Ureter (tissue), 1 donor: ENCODE measurements around the gene TBC1D22A. TPM values are rescaled to one million over a fixed set of nuclear protein-coding genes. Genes with fewer than 3 reads are reported as not detected.
"Not testable (repeated sequence)": the region's sequence is repeated elsewhere in the genome, so short reads cannot be mapped to it uniquely, and the experiment has no call there.

ENCODE experiments used
- DNase-seq: peaks from one replicate; pipeline ENCODE4 v3.0.0-alpha.2; 2020; ENCODE audit warnings: low spot score
- total RNA-seq: library from RNA; stranded (reverse); gene quantifications from one replicate; pipeline ENCODE4 v1.2.4, GENCODE V29; 2023
- donor health status: DM: yes; HTN: yes; CAD: no.

Gene TBC1D22A
- total RNA-seq, 1 donor from 2014 or later, result 32.6 TPM

DNA sequence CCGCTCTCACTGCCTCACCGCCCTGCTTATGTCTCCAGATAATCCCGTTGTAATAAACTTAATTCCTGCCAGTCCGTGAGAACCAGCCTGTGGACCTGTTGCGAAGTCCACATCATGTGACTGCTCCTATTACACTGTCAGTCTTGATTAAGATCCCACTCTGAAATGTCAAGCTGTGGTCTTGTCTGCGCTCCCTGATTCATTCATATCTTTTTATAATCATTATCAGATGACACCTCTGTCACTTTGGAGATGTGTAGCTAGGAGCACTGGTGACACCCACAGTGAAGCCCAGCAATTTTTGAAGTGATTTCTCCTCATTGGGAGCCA, 377.3 kb downstream of the TBC1D22A start:
- no peak for DNase-seq

DNA sequence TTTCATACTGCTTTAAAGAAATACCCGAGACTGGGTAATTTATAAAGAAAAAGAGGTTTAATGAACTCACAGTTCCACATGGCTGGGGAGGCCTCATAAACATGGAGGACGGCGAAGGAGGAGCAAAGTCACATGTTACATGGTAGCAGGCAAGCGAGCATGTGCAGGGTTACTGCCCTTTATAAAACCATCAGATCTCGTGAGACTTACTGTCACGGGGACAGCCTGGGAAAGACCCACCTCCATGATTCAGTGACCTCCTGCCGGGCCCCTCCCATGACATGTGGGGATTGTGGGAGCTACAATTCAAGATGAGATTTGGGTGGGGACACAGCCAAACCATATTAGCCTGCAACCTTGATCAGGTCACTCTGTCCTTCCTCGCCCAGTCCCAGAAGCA, 378.5 kb downstream of the TBC1D22A start:
- DNase-seq, result not testable (repeated sequence)

DNA sequence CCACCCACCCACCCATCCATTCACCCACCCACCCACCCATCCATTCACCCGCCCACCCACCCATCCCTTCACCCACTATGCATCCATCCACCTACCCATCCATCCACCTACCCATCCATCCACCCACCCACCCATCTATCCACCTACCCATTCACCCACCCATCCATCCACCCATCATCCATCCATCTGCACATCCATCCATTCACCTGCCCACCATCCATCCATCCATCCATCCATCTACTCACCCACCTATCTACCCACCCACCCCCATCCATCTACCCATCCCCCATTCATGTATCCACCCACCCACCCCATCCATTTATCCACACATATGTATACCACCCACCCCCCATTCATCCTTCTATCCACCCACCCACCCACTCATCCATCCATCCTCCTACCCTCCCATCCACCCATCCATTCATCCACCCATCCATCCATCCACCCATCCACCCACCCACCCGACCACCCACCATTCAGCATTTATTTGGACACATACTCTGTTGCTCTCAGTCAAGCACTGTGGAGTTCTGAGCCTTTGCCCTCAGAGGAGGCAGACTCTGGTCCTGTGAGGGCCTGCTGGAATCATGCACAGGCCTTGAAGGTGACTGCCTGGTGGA, 380.1 kb downstream of the TBC1D22A start:
- DNase-seq, result no peak

DNA sequence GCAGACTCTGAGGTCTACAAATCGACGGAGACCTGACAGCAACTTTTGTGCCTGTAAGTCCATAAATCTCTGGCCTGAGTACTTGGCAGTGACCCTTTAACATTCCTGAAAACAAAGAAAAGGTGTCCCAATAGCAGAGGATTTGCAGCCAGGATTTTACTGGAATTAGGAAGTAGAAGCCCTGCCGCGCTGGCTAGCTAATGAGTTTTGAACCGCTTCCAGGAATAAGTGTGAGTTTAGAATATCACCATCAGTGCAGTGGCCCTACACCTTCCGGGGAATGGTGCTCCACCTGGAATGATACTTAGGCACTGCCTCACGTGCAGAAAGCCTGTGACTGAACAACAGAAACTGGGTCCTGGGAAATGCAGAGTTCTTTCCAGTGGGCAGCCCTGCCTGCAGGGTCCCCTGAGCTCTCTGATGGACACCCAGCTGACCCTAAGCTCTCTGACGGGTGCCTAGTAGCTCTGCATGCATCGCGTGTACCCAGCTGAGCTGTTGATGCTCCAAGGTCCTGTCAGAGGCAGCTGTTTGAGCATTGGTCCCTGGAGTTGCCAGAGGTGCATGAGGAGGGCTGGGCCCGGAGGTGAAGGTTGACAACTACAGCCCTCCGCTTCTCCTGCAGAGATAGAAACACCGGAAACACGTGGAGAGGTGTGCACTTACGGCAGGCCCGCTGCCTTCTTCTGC, 380.9 kb downstream of the TBC1D22A start:
- no peak for DNase-seq

DNA sequence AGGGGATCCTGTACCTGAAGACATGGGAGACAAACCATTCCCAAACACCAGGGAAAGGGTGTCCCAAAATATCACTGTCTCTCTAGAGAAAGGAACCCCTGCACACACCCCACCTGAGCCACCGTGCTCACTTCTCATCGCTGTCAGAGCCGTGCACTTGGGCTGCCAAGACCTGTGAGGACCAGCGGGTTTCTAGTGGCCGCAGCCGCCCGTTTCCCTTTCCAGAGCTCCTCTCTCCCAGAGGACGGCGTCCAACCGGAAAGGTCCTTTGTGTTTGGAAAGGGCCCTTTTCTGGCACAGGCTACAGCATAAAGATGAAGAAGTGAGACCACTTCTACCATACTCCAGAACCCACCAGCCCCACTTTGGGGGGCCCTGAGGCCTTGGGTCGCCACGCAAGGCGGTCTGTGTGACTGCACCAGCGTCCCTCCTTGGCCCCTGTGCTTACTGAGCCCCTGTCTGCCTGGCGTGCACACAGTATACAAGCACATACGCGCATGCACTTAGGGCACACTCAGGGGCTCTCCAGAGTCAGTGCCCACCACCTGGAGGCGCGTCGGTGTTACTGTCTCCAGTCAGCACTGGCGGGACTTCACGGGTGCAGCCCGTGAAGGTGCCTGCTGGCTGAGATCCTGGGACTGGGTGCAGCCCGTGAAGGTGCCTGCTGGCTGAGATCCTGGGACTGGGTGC, 381.8 kb downstream of the TBC1D22A start:
- DNase-seq, result no peak

DNA sequence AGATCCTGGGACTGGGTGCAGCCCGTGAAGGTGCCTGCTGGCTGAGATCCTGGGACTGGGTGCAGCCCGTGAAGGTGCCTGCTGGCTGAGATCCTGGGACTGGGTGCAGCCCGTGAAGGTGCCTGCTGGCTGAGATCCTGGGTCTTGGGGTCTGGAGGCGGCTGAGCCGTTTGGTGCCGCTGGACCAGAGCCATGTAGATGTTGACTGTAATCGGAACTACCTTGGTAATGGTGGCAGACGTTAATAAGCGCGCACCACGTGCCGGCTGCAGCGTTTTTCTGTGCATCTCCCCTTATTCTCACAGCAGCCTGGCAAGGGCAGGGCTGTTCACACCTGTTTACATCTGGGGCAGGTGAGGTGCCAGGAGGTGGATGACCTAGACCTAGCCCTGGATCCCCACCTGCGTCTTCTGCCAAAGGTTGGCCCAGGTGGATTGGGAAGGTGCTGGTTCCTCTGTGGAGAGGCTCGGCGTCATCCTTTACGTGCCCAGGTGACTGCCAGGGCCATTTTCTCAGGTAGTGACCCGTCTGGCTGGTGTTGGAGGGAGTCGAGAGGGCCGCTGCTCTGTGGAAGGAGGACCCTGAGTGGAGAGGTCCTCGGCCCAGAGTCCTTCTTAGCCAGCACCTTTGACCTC, 382.5 kb downstream of the TBC1D22A start:
- no peak for DNase-seq

DNA sequence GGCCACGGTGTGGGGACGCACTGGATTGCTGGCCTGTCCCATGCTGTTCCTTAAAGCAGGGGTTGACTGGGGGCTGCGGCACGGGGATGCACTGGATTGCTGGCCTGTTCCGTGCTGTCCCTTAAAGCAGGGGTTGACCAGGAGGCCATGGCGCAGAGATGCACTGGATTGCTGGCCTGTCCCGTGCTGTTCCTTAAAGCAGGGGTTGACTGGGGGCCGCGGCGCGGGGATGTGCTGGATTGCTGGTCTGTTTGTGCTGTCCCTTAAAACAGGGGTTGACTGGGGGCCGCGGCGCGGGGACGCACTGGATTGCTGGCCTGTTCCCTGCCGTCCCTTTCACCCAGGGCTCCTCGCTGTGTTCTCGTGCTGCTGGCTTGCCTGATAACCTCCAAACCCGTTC, 383.4 kb downstream of the TBC1D22A start:
- DNase-seq, result no peak

DNA sequence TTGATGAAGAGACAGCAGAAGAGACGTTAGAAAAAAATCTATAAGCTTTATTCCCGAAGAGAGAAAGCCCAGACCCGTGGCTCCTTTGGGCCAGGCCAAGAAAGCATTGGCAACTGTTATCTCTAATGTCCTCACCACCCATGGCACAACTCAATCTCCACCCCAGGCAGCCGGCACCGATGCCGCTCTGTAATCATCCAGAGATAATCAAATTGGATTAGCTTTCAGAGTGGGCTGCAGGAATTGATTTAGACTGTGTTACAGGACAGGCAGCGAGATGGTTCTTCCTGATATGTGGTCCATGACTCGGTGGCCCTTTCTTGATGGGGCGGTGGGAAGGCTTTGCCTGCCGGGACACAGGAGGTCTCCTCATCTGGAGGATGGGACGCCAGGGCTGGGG, 383.9 kb downstream of the TBC1D22A start:
- no peak for DNase-seq

DNA sequence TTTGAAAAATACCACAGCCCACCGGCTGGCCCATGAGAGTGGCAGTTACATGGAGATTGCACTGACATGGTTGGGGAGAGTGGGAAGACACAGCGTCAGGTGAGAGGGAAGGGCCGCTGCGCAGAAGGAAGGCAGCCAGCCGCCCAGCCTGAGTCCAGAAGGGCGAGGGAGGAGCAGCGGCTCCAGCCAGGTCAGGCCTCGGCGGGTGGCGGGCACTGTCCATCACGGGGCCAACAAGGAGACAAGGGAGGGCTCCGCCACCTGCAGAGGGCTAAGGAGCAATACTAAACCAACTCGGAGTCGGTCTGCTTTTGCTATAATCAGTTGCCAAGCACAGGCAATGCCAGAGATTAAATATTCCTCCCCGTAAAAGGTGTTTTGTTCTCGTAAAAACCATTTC, 384.5 kb downstream of the TBC1D22A start:
- no peak for DNase-seq

DNA sequence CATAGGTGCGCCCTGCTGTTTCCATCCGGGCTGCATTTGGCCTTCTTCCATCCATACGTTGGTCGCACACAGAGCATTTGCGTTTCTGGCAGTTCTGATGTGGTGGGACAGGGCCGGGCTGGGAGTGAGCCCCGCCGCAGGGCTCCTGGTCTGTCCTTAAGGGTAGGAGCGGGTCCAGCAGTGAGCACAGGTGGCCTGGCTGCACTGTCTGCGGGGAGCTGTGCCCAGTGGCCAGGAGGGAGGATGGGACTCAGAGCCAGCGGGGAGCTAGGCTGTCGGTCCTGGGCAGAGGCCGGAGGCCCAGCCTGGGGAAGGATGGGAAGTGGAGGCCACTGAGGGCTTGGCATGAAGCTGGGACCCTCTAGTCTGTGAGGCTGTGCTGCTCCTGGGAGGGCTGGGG, 385.1 kb downstream of the TBC1D22A start:
- DNase-seq, result no peak

DNA sequence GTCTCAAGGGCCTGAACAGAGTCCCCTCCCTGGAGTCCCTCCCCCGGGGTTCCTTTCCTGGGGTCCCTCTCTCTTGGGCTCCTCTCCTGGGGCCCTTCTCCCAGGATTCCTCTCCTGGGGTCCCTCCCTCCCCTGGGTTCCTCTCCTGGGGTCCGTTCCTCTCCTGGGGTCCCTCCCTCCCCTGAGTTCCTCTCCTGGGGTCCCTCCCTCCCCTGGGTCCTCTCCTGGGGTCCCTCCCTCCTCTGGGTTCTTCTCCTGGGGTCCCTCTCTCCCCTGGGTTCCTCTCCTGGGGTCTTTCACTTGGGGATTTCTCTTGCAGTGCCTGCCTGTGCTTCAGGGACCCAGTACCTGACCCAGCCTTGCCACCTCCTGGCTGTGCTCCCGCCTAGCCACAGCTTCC, 386.1 kb downstream of the TBC1D22A start:
- DNase-seq, result no peak

DNA sequence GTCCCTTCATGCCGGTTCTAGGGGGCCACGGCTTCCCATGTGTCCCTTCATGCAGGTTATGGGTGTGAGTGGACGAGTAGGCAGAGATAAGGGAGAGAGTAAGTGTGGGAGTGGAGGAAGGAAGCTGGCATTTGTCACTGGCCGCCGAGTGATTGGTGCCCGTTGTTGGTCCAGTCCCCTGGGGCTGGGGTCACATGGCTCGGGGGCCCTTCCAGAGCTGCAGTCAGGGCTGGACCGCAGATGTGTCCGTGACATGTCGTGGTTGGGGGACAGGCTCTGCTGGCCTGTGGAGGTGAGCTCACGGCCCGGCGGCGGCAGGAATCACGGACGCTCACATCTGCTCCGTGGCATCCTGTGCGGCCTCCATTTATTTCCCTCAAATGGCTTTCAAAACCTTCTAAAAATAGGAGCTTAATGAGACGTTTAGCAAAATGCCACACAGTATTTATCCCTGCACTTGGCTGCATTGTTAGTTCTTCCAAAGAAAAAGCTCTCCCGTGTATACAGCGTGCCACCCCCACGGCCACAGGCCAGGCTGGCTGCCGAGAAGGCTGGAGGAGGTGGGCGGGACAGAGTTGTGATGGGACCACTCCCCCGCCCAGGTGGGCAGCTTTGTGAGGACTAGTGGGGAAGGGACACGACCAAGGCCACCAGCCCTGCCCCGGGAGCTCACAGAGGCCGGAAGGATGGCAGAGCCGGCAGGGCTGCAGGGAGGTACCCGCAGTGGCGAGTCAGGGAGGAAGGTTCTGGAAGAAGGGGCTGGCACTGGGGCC, 386.7 kb downstream of the TBC1D22A start:
- no peak for DNase-seq

DNA sequence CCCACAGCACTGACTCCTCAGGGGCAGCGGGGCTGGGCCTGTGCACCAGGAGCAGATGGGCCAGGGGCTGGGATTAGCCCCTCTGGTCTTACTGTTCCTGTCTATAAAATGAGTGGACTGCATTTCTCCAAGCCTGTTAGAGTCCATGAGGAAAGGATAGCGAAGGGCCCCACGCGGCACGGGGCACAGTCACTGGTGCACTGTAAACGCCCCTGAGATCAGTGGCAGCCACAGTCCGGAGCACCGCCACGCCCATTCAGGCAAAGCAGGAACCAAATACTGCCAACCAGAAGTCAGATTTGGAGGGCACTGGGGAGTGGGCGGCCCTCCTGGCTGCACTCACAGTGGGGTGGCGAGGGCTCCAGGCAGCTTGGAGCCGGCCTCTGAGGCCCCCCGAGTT, 387.5 kb downstream of the TBC1D22A start:
- DNase-seq, result no peak

DNA sequence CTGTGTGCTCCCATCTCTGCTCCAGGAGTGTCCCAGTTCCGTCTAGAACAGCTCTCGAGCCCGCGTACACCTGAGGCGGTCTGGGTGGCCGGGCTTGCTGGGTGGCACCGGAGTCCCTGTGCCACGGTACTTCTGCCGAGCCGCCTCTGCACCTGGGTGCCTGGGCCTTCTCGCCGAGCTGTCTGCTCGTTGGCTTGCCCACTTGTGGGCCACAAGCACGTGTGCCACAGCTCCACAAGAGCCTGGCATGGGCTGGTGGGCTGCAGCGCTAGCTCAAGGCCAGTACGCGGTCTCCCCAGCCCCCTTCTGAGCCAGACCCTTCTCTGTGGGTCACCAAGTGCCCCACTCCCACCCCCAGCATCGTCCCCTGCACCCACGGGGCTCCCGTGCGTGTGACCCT, 388.0 kb downstream of the TBC1D22A start:
- DNase-seq, result no peak

DNA sequence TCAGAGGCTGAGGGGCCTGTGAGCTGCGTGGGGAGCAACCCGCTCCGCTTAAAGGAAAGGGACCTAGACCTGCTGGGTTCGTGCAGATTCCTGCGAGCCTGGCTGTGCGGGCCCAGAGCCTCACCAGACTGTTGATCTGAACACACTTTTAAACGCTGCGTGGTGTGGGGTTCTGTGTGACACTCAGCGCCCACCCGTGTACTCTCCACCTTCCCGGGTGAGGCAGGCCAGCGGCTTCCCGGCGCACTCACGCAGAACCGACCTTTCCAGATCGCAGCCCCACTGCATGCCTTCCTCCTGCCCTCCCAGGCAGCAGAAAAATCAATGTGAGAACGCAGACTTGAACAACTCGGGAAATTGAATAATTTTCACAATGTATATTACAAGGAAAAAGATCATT, 388.6 kb downstream of the TBC1D22A start:
- no peak for DNase-seq

DNA sequence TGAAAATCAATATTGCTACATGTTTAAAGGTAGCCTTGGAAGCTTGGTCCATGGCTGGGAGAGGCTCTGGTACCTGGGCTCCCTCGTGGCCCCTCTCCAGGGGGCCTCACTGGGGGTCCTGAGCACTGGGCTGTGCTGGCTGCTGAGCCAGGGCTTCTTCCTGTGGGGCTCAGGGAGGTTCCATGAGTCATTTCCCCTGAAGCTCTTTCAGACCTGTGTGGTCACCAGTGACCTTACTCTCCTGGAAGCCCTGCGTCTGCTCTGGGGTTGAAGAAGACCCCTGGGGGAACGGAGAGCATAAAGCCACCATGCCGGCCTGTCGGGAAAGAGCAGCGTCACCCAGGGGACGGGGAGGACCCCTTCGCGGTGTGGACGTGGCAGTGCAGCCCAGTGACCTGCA, 389.0 kb downstream of the TBC1D22A start:
- DNase-seq, result no peak

DNA sequence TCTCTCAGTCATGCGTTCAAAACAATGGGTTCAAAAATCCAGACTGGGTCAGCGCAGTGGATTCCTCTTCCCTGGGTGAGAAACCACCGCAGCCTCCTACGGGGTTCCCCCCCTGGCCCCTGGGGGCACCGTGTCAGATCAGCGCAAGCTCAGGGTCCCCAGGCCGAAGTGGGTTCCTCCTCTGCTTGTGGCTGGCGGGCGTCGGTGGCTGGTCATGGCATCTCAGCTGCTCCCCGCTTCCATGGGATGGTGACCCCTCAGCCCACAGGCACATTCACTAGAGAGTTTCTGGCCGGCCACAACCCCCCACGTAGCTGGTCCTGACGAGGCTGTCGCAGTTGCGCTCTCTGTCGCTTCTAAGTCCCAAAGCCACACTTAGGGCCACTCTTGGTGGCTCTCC, 389.8 kb downstream of the TBC1D22A start:
- DNase-seq, result no peak

DNA sequence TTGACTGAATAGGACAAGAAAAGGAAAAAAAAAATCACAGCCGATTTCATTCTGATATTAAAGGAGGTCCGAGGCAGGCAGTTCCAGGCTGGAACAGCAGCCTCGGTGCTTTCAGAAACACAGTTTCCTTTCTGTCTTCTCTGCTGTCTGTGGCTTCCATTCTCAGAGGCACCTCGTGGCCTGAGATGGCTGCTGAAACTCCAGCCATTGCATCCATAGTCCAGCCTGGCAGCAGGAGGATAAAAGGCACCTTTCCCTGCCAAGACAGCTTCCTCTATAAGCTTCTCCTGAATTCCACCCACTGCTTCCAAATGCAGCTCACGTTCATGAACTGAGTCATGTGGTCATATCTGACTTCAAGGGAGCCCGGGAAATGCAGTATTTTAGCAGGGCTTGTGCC, 390.5 kb downstream of the TBC1D22A start:
- DNase-seq, result no peak

DNA sequence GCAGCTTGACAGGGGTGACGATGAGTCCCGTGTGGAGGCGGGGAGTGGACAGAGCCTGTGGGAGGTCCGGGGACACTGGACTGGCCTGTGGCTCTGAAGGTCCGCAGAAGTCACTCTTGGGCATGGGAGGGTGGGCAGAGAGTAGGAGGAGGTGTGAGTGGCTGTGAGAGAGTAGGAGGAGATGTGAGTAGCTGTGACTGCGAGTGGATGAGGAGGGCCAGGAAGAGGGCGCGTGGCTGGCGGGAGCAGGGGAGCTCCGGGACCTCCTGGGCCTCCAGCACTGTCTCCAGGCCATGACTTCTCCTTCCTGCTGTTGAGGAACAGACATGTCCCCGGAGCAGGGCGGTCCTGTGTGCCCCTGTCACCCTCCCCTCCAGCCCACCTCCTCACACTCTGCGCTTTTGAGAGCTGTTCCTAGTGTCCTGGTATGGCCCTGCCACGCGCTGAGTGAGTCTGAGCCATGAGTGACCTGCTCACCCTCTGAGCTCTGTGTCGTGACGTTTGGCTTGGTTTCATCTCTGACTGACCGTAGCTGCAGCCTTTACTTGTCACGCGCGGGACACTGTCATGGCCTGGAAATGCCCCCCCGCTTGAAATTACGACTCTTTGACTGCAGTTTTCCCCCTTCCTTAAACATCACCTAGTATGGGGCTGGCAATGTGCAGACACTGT, 391.5 kb downstream of the TBC1D22A start:
- DNase-seq, result no peak

DNA sequence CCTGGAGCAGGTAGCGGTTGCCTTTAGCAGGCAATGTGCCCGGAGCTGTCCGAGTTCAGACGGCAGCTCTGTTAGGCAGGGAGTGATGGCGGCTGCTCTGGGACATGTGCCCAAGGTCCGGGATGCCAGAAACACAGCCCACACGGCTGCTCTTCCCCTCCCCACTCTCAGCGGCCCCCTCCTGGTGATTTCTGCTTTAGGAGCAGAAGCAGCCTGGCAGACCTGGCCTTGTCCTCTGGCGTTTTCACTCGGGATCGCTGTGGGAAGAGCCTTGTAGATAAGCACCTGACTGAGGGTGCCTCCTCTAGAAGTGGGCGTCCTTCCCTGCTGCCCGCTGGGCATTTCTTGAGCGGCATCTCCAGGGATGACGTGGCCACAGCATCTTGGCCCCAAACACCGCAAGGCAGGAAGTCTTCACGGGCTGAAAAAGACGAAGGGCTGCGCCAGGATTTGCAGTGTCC, 392.2 kb downstream of the TBC1D22A start:
- no peak for DNase-seq

DNA sequence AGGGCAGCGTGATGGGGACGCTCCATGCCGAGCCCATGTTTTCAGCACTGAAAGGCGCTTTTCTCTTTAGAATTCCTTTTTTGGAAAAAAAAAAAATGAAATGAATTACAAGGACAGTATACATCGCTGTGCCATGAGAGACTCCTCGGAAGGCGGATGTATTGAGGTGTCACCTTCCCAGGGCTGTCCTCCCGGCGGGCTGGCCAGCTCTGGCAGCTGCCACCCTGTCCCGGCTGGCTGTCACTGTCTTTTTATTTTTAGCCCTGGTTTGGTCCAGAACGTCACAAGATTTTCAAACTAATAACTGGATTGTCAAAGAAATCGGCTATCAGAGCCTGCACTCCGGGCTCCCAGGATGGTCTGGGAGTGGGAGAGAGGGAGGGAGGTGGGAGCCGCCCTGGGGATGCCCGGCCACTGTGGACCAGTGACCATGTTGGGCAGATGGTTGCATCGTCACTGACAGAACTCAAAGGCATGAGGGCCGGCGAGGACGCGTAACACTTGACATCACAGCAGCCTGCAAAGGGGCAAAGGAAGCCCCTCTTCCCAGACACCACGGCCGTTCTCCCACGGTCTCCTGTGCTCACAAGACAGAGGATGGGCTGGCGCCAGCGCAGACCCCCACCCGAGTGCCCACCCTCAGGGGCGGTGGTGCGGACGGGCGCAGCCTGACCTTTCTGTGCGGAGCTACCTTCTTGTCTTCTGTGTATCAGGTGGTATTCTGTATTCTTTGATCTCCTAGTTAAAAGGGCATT, 392.9 kb downstream of the TBC1D22A start:
- DNase-seq, result no peak
